NCI-H187 treated with DMSO at 0.1 percent for 48 hours (cell line): Measurements from ENCODE around the gene ZNF350.
A peak's percentile ranks its signal among the peaks of the same experiment; 100 is the strongest.
"Not testable (repeated sequence)": the region's sequence is repeated elsewhere in the genome, so short reads cannot be mapped to it uniquely, and the experiment has no call there.

Source experiments
- DNase-seq: peaks from one replicate; lab custom pipeline; 2025; lab: John Stamatoyannopoulos, UW

ZNF350 gene

GRCh38 chr19:51986309-51987291 lies at the start of gene ZNF350:
Gene ZNF350, minus strand, starts transcription at chr19:51986840. Its CDS starts 12,480 bp downstream, at chr19:51974360.
- DNase-seq, result peak; percentile 71

GRCh38 chr19:52034051-52034728 lies 47.5 kb upstream of the ZNF350 start:
- DNase-seq, result no peak

DNA sequence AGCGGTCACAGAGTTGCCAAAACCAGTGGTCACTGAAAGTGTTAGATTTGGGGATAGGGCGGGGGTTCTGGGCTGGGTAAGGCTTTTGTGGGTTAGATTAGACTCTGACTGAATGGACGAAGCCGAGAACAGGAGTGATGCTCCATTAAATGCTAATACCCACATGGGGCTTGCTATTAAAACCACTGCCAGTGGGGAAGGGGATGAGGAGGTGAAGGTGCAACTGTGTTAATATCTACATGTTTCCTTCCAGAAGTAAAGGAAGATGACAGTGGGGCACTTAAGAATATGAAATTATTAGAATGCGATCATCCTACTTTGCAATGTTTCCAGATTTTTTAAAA lies 42.1 kb upstream of the ZNF350 start:
- no peak for DNase-seq

DNA sequence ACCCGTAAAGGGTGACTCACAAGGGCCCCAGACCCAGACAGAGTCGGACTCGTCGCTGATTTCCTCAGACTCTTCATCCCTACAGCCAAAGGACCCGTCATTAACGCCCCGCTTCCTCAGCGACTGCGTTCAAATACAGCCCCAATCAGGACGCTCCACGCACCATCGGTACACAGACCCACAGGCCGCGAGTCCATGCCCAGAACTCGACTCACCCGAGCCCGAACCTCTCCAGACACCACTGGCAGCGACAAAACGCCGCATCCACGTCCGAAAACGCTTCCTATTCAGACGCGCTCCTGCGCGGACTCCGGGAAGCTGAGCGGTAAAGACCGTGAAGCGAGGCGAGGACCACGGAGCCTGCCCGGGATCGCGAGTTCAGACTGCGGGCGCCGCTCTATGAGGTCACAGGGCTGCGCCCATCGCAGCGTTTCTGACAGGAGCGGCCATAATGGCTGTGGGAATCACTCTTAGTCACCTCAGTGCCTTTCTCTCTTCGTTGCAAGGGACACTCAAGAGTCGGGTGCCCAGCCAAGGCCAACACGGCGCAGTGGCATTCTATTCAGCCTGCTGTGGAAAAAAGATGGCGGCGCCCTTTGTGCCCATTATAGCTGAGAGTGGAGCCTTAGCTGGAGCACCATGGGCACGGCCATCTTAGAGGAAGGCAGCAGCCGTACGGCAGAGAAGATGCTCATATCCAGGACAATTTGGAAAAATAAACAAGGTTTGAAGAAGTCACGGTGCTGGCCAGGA lies 41.6 kb upstream of the ZNF350 start, which contains the start of gene ZNF614:
ZNF614 (minus strand) TSS at position 353 of the 753 bp plus-strand sequence. CDS start 2,634 bp downstream, outside the sequence.
- peak; percentile 57 for DNase-seq

DNA sequence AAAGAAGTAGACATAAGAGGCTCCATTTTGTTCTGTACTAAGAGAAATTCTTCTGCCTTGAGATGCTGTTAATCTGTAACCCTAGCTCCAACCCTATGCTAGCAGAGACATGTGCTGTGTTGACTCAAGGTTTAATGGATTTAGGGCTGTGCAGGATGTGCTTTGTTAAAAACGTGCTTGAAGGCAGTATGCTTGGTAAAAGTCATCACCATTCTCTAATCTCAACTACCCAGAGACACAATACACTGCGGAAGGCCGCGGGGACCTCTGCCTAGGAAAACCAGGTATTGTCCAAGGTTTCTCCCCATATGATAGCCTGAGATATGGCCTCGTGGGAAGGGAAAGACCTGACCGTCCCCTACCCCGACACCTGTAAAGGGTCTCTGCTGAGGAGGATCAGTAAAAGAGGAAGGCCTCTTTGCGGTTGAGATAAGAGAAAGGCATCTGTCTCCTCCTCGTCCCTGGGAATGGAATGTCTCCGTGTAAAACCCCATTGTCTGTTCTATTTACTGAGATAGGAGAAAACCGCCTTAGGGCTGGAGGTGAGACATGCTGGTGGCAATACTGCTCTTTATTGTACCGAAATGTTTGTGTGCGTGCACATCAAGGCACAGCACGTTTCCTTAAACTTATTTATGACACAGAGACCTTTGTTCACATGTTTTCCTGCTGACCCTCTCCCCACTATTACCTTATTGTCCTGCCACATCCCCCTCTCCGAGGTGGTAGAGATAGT lies 39.8 kb upstream of the ZNF350 start:
- DNase-seq, result not testable (repeated sequence)

DNA sequence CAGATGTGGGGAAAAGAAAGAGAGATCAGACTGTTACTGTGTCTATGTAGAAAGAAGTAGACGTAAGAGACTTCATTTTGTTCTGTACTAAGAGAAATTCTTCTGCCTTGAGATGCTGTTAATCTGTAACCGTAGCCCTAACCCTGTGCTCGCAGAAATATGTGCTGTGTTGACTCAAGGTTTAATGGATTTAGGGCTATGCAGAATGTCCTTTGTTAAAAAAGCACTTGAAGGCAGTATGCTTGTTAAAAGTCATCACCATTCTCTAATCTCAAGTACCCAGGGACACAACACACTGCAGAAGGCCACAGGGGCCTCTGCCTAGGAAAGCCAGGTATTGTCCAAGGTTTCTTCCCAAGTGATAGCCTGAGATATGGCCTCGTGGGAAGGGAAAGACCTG lies 37.8 kb upstream of the ZNF350 start:
- not testable (repeated sequence) for DNase-seq

GRCh38 chr19:52022193-52022592 lies 35.6 kb upstream of the ZNF350 start:
- DNase-seq, result no peak

- no peak for DNase-seq
Measured at GRCh38 chr19:52020506-52020905, 33.9 kb upstream of the ZNF350 start.

DNA sequence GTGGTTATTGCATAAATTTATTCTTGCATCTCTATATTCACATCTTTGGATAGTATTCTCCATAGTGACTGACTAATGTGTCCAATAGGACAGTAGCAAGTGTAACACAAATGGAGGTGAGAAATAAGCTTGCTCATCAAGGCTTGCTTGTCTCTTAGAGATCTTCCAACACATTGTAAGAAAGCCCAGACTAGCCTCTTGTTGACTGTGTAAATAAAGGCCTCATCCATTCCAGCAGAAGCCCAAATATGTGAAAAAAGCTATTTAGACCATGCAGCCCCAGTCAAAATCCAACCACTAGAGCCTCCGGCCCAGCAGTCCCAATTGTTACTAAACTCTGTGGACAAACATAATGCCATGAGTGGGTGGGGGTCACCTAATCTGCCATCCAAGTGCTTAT lies 24.0 kb upstream of the ZNF350 start:
- DNase-seq, result no peak

GRCh38 chr19:52007806-52008557 lies 21.3 kb upstream of the ZNF350 start, which contains the start of gene ZNF615:
Gene ZNF615, minus strand, starts transcription at chr19:52008211. Its CDS starts 4,500 bp downstream, at chr19:52003711.
- no peak for DNase-seq

DNA sequence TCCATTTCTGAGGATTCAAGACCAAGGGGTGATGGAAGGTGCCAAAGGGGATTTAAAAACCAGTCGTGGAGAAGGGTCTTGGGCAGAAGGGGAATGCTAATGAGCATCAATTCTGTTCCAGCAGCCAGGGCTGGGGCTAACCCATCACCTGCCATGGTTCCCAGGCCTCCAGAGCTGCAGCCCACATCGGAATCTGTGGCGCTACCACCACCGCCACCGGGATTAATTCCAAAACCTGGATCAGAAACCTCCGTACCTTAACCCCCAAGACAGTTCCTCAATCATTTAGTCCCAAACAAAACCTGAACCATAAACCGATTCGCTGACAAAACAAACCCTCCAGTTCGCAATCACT lies 20.8 kb upstream of the ZNF350 start:
- DNase-seq, result no peak

DNA sequence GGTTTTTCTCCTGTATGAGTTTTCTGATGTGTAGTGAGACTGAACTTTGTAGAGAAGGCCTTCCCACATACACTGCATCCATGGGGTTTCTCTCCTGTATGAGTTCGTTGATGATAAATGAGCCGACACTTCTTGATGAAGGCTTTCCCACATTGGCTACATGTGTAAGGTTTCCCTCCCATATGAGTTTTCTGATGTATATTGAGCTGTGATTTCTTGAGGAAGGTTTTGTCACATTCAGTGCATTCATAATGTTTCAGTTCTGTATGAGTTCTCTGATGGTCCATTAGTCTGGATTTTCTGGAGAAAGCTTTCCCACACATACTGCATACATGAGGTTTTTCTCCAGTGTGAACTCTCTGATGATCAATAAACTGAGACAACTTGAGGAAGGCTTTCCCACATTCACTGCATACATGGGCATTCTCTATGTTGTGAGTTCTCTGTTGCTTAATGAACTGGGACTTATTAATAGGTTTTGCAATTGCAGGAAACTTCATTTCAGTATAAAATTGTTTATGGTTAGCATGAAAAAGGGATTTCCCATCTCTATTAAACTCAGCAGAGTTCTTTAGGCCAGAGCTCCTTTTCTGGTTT lies 7.5 kb upstream of the ZNF350 start:
- DNase-seq, result no peak

- no peak for DNase-seq
Measured at GRCh38 chr19:51993422-51993821, 6.8 kb upstream of the ZNF350 start.

GRCh38 chr19:51983361-51983760 lies 3.3 kb downstream of the ZNF350 start:
- DNase-seq, result no peak

DNA sequence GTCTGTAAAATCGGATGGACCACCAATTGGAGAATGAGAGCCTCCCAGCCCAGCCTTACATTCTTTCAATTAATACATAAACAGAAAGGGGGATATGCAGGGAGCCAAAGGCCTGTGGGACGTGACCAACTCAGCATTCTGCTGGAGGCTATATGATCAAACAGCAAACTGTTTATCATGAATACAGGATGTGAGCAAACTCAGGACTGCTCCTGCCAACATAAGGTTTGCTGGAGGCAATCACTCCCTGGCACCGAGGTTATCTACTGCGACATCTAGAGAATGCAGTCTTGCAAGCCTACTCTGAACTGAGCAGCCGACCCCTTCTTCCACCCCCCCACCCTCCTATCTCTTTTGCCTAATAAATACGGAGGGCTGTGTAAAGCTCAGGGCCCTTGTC lies 5.7 kb downstream of the ZNF350 start:
- not testable (repeated sequence) for DNase-seq

DNA sequence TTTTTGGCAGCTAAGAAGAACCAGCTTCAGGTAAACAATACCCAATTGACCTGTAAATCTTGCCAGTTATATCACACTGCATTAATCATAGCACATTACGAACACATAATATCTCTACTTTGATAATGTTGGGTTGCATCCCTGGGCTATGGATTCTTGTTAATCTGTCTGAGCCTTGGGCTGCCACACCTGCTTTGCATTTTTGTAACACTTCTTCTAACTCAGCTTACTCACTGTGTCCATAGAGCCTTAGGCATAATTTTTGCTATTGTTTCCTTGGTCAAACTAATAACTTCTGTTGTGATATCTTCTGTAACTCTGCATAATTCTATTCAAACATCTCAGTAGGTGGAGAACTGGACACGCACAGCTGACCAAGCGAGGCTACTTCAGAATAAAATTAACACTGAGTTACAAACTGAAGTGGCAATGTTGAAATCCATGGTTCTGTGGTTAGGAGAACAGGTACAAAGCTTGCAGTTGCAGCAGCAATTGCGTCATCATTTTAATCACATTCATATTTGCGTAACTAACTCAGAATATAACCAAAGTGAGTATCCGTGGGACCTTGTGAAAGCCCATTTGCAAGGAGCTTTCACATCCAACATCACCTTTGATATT lies 6.4 kb downstream of the ZNF350 start:
- DNase-seq, result no peak

DNA sequence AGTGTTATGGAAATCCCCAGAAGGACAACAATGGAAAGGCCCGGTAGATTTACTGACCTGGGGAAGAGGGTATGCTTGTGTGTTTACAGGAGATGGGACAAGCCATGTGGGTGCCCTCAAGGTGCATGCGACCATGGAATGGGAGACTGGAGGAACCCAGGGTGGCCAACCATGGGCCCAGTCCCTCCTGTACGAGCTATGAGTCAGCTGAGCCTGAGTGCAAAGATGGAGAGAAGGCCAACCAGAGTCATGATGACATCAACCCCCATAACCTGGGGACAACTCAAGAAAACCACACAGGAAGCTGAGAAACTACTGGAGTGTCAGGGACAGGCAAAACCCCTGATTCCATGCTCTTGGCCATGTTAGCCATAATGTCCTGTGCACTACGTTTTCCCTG lies 7.8 kb downstream of the ZNF350 start:
- DNase-seq, result no peak

GRCh38 chr19:51977346-51977745 lies 9.3 kb downstream of the ZNF350 start:
- no peak for DNase-seq

DNA sequence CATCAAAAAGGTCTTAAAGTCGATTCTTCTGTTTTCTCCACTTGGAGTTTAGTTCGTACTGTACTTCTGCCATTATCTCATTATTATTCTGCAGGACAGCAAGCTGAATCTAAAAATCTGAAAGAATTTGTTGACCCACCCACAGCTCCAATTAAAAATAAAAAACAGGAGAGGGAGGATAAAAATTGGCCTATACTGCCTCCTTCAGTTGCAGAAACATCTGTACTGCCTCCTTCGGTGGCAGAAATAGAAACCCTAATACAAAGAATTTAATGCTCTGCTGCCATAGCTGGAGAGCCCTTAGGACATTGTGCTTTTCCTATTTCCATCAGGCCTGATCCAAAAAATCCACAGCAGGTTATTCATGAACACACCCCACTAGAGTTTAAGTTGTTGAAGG lies 9.8 kb downstream of the ZNF350 start:
- DNase-seq, result no peak

GRCh38 chr19:51975787-51976186 lies 10.9 kb downstream of the ZNF350 start:
- not testable (repeated sequence) for DNase-seq
